ENCODE data around the gene PDCD1.
A peak's percentile ranks its signal among the peaks of the same experiment; 100 is the strongest.
"Not testable (repeated sequence)": the region's sequence is repeated elsewhere in the genome, so short reads cannot be mapped to it uniquely, and the experiment has no call there.

The PDCD1 gene

GRCh38 chr2:241877197-241877685 lies 18.5 kb upstream of the PDCD1 start:
- DNase-seq, result no peak

- DNase-seq, result no peak
Observed at GRCh38 chr2:241876528-241877196, 18.0 kb upstream of the PDCD1 start.

GRCh38 chr2:241875754-241876527 lies 17.2 kb upstream of the PDCD1 start:
- DNase-seq, result not testable (repeated sequence)

- DNase-seq, result no peak
Observed at GRCh38 chr2:241874277-241874925, 15.7 kb upstream of the PDCD1 start.

- no peak for DNase-seq
Observed at GRCh38 chr2:241873803-241874110, 15.1 kb upstream of the PDCD1 start.

GRCh38 chr2:241873081-241873802 lies 14.5 kb upstream of the PDCD1 start:
- no peak for DNase-seq

- no peak for DNase-seq
Observed at GRCh38 chr2:241872313-241872642, 13.6 kb upstream of the PDCD1 start.

- DNase-seq, result no peak
Observed at GRCh38 chr2:241871538-241872312, 13.0 kb upstream of the PDCD1 start.

GRCh38 chr2:241870611-241871537 lies 12.2 kb upstream of the PDCD1 start:
- DNase-seq, result no peak

- no peak for DNase-seq
Observed at GRCh38 chr2:241870081-241870541, 11.4 kb upstream of the PDCD1 start.

- DNase-seq, result no peak
Observed at GRCh38 chr2:241869087-241869961, 10.6 kb upstream of the PDCD1 start, which contains the start of gene RTP5. Gene RTP5, plus strand, starts transcription at chr2:241869729. Its CDS starts 28 bp downstream, at chr2:241869757.

- no peak for DNase-seq
Observed at GRCh38 chr2:241868661-241869081, 10.0 kb upstream of the PDCD1 start.

GRCh38 chr2:241867776-241868420 lies 9.2 kb upstream of the PDCD1 start:
- DNase-seq, result peak; percentile 44

- DNase-seq, result no peak
Observed at GRCh38 chr2:241866790-241867645, 8.3 kb upstream of the PDCD1 start.

- DNase-seq, result no peak
Observed at GRCh38 chr2:241865957-241866789, 7.5 kb upstream of the PDCD1 start.

GRCh38 chr2:241865416-241865956 lies 6.8 kb upstream of the PDCD1 start:
- DNase-seq, result no peak

GRCh38 chr2:241864850-241865213 lies 6.1 kb upstream of the PDCD1 start:
- DNase-seq, result no peak
